H4 (cell line): ENCODE measurements around the gene COL3A1. TPM values are rescaled to one million over a fixed set of nuclear protein-coding genes. Genes with fewer than 3 reads are reported as not detected.

Source experiments
- DNase-seq: peaks from one replicate; pipeline ENCODE4 v3.0.0-alpha.2; 2015; ENCODE audit warnings: low spot score
- total RNA-seq: library from RNA; depleted of rRNA; stranded (reverse); fragments of >200 nt; shearing (Covaris generic); gene quantifications from 2 replicates; pipeline ENCODE4 v1.2.3, GENCODE V29; 2014

Gene COL3A1
- total RNA-seq, 1 experiment from 2014 or later, result 70.4 TPM

GRCh38 chr2:189015359-189015758 is 41.2 kb downstream of the COL3A1 start:
- DNase-seq, result no peak

GRCh38 chr2:189016311-189016861 is 42.2 kb downstream of the COL3A1 start:
- DNase-seq, result no peak

- no peak for DNase-seq
Observed at GRCh38 chr2:189018631-189019030, 44.5 kb downstream of the COL3A1 start.

- DNase-seq, result no peak
Observed at GRCh38 chr2:189020179-189020578, 46.0 kb downstream of the COL3A1 start.

DNA sequence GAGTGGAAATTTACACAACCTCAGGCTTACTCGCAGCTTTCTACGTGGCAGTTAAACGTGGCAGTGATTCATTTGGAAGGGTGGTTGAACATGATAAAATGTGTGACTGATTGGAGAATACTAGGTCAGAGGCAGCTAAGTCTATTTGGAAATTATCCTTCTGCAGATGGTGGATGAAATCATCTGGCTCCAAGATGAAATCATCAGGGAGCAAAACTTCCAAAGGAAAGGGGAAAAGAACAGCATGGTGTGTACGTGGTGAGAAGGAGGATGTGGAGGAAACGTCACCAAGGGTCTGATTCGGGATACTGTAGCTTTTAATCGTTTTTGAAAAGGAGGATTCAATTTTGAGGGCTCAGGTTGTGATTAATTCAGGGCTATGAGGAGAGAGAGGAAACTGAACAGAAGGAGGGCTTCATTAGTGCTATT is 47.9 kb downstream of the COL3A1 start:
- DNase-seq, result no peak

DNA sequence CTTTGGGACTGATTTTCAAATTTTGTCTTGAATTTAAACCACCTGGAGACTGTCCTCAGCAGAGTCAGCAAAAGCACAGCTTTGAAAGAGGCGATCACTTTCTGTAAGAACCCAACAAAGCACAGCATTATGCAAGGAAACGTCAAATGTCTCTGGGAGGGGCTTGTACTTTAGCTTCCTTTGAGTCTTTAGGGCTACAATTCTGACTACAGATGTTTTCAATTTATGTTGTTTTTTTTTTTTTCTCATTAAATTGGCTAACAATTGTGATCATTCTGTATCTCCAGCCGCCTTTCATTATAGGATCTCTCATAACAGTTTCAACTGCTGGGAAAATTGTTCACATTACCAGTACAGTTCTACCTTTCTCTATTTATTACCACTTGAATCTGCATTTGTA is 48.3 kb downstream of the COL3A1 start:
- no peak for DNase-seq

GRCh38 chr2:189024901-189025618 is 50.9 kb downstream of the COL3A1 start:
- no peak for DNase-seq

DNA sequence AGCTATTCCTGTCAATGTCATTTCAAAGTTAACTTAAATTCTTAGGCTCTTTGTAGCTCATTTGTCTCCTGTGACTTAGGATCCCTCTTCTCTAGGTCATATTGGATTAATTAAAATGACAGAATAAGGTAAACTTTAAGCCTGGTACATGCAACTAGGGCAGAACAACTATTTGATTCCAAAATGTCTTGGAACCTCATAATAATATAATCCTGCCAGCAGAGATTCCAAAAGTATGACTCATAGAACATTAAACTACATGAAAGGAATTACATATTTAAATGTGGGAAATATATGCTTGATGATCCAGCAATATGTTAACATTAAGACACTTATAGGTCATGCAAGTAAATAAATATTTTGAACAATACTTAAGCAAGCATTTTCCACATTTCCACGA is 63.3 kb downstream of the COL3A1 start:
- no peak for DNase-seq

DNA sequence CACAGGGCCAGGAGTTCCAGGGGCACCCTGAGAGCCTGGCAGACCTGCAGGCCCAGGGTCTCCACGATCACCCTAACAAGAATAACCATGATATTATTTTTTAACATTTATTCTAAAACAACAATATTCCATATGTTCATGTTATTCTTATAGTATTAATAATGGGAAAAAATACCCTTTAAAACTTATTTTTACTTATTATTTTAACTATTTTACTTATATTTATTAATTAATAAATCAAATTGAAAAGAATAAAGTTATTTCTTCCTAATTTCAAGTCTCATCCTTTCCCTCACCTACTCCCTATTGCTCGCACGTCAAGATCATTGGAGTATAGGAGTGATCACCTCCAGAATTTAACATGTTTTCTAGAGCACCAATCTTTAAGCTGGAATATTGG is 71.7 kb downstream of the COL3A1 start:
- no peak for DNase-seq

DNA sequence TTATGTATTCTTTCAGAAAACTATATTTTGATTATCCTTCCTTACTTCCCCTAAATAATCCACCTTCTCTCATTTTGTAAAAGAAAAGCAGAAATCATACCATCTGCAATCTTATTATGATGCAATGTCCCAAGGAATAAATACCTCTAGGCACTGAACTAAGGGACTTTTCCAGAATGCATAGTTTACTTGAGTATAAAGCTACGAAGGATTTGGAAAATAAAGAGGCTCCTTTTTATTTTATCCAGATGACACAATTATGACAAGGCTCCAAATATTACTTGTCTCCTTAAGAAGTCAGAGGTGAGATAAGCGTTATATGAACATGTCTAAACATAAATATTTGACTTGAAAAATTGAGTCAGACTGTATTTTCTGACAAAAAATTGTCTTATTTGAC is 72.1 kb downstream of the COL3A1 start:
- no peak for DNase-seq

- no peak for DNase-seq
Observed at GRCh38 chr2:189047171-189047888, 73.2 kb downstream of the COL3A1 start.

DNA sequence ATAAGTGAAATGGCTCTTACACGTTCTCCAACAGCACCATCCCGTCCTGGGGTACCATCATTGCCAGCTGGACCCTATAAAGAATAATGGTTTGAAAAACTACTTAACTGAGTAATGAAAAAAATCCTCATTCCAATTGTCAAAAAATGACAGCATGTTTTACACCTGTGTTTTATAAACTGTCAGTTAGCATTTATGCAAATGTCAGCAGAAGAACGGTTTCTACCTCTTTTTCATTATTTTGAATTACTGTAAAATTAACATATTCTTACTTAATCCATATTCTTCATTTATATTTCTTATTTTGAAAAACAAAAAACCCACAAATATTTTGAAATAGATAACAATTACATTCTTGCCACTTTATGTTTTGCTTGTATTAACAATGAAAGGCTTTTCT is 74.0 kb downstream of the COL3A1 start:
- no peak for DNase-seq

GRCh38 chr2:189049709-189050164 is 75.6 kb downstream of the COL3A1 start:
- no peak for DNase-seq

GRCh38 chr2:189050165-189050712 is 76.1 kb downstream of the COL3A1 start:
- no peak for DNase-seq

DNA sequence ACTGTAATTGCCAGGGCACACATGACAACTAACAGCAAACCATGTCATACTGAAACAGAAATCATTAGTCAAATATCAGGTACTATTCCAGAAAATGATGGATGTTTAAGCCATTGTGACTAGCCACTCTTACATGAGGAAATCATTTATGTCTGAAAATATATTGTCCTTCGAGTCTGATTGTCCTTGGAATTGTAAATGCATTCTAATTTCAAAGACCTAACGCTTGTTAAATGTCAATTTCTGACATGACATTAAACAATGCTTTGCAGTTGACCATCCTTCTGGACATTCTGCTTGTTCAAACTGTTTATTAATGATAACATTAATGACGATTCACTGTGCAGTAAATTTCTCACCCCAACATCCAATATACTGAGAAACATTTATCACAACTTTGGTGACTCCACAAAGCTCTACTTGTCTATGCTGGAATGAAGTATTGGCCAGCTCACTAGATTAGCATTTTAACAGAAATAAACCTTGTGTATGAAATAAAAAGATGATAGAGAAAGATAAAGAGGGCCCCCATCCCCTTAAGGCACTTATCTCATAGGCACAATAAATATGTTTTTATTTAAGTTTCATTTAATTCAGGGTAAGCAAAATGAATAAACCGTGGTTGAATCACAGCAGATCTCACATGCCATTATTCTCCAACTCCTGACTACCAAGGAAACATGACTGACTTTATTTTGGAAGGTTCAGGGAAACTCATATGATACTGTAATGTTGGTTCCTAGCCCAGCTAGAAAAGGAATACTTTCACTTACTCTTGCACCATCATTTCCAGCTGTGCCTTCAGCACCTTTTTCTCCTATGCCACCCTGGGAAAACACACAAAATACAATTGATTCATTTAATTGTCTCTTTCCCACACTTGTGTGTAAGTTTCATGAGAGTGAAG is 82.3 kb downstream of the COL3A1 start:
- no peak for DNase-seq

GRCh38 chr2:189057316-189057715 is 83.1 kb downstream of the COL3A1 start:
- DNase-seq, result no peak

- no peak for DNase-seq
Observed at GRCh38 chr2:189060096-189060642, 86.0 kb downstream of the COL3A1 start.
